ENCODE measurements around the gene GRAMD1A.

Gene GRAMD1A

DNA sequence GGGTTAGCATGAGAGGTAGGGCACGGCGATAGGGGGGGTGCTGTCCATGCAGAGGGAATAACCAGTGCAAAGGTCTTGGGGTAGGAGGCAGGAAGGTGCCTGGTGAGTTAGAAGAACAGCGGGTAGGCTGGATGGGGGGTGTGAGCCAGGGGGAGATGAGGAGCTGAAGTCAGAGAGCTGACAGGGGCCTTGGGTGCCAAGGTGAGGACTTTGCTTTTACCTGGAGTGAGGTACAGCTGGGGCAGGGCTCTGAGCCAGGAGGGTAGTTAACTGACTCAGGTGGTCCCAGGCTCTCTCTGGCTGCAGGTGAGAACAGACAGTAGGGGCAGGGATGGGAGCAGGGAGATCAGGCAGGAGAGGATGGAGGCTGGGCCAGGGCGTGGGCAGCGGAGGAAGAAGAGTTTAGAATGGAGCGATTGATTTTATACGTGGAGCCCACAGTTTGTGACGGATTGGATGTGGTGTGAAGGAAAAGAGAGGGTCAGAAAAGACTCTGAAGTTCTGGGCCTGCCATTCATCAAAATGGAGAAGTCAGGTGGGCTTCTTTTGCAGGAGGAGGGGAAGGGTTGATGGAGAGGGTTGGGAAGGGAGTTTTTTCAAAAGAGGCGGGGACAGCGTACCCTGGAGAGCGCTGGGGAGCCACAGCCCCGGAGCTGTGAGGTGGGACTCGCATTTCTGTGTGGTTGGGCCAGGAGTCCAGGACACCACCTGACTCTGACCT, 1.2 kb upstream of the GRAMD1A start (continued):
- TF ChIP-seq SP3 (tag by site-specific recombination; IDR thresholded peaks at IDR 0.05) (no peak), BCL11A (tag by site-specific recombination; IDR thresholded peaks at IDR 0.05; ENCODE audit: low read depth) (peak; percentile 75; the same call in 1 of the 2 replicates), OSR2 (tag by site-specific recombination; IDR thresholded peaks at IDR 0.05) (no peak), ZBTB1 (tag by site-specific recombination; IDR thresholded peaks at IDR 0.05) (no peak), ZNF214 (tag by site-specific recombination; IDR thresholded peaks at IDR 0.05; ENCODE audit: borderline replicate concordance) (no peak), ZNF777 (tag by site-specific recombination; IDR thresholded peaks at IDR 0.05; ENCODE audit: borderline replicate concordance) (peak; percentile 43; the same call in 1 of the 2 replicates), ZIC2 (tag by site-specific recombination; IDR thresholded peaks at IDR 0.05) (no peak), ZBTB8A (tag by site-specific recombination; IDR thresholded peaks at IDR 0.05) (no peak), ZBTB17 (tag by site-specific recombination; IDR thresholded peaks at IDR 0.05) (peak; percentile 13; the same call in 1 of the 2 replicates), ZBTB20 (tag by site-specific recombination; IDR thresholded peaks at IDR 0.05) (peak; percentile 94), ZNF580 (tag by site-specific recombination; IDR thresholded peaks at IDR 0.05) (no peak; the same call in 1 of the 2 replicates), ZNF26 (tag by site-specific recombination; IDR thresholded peaks at IDR 0.05) (no peak), HOXD13 (CRISPR knock-in tag; IDR thresholded peaks at IDR 0.05; ENCODE audit: borderline replicate concordance) (no peak), SP7 (tag by site-specific recombination; IDR thresholded peaks at IDR 0.05) (no peak), ZNF274 (IDR thresholded peaks at IDR 0.05; ENCODE audit: low read length) (no peak), ZNF274 (tag by site-specific recombination; IDR thresholded peaks at IDR 0.05; ENCODE audit: borderline replicate concordance) (no peak), PRDM1 (tag by site-specific recombination; IDR thresholded peaks at IDR 0.05) (no peak), INSM2 (tag by site-specific recombination; IDR thresholded peaks at IDR 0.05) (no peak), ZNF621 (tag by site-specific recombination; IDR thresholded peaks at IDR 0.05) (0 out of 2 replicates have a peak, but pooled peaks have one; percentile 62), ZNF561 (tag by site-specific recombination; IDR thresholded peaks at IDR 0.05; ENCODE audit: borderline replicate concordance) (no peak), ZBTB10 (tag by site-specific recombination; IDR thresholded peaks at IDR 0.05) (peak; percentile 24; the same call in 1 of the 2 replicates), ZNF341 (tag by site-specific recombination; IDR thresholded peaks at IDR 0.05; ENCODE audit: low read depth) (peak; percentile 75), ZSCAN5A (tag by site-specific recombination; IDR thresholded peaks at IDR 0.05) (no peak)
- TF ChIP-seq, protein P1, sequence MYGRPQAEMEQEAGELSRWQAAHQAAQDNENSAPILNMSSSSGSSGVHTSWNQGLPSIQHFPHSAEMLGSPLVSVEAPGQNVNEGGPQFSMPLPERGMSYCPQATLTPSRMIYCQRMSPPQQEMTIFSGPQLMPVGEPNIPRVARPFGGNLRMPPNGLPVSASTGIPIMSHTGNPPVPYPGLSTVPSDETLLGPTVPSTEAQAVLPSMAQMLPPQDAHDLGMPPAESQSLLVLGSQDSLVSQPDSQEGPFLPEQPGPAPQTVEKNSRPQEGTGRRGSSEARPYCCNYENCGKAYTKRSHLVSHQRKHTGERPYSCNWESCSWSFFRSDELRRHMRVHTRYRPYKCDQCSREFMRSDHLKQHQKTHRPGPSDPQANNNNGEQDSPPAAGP (tag by site-specific recombination; IDR thresholded peaks at IDR 0.05), result peak; percentile 41
- TF ChIP-seq, protein P2, sequence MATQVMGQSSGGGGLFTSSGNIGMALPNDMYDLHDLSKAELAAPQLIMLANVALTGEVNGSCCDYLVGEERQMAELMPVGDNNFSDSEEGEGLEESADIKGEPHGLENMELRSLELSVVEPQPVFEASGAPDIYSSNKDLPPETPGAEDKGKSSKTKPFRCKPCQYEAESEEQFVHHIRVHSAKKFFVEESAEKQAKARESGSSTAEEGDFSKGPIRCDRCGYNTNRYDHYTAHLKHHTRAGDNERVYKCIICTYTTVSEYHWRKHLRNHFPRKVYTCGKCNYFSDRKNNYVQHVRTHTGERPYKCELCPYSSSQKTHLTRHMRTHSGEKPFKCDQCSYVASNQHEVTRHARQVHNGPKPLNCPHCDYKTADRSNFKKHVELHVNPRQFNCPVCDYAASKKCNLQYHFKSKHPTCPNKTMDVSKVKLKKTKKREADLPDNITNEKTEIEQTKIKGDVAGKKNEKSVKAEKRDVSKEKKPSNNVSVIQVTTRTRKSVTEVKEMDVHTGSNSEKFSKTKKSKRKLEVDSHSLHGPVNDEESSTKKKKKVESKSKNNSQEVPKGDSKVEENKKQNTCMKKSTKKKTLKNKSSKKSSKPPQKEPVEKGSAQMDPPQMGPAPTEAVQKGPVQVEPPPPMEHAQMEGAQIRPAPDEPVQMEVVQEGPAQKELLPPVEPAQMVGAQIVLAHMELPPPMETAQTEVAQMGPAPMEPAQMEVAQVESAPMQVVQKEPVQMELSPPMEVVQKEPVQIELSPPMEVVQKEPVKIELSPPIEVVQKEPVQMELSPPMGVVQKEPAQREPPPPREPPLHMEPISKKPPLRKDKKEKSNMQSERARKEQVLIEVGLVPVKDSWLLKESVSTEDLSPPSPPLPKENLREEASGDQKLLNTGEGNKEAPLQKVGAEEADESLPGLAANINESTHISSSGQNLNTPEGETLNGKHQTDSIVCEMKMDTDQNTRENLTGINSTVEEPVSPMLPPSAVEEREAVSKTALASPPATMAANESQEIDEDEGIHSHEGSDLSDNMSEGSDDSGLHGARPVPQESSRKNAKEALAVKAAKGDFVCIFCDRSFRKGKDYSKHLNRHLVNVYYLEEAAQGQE (tag by site-specific recombination; IDR thresholded peaks at IDR 0.05), result peak; percentile 90
- TF ChIP-seq, protein P3, sequence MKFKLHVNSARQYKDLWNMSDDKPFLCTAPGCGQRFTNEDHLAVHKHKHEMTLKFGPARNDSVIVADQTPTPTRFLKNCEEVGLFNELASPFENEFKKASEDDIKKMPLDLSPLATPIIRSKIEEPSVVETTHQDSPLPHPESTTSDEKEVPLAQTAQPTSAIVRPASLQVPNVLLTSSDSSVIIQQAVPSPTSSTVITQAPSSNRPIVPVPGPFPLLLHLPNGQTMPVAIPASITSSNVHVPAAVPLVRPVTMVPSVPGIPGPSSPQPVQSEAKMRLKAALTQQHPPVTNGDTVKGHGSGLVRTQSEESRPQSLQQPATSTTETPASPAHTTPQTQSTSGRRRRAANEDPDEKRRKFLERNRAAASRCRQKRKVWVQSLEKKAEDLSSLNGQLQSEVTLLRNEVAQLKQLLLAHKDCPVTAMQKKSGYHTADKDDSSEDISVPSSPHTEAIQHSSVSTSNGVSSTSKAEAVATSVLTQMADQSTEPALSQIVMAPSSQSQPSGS (tag by site-specific recombination; IDR thresholded peaks at IDR 0.05; ENCODE audit: low read depth), result no peak
